H1 (cell line): ENCODE measurements around the gene RNF145.

Experiments used
- CTCF ChIP-seq, 3 experiments: IDR thresholded peaks; 1 replicate in 2 of 3; 2 replicates in 1 of 3; pipeline versions ENCODE4 v1.5.1 to v1.6.1; 2011; ENCODE audit warnings: low read length in 3 of 3, mild to moderate bottlenecking in 3 of 3, inconsistent platforms in 2 of 3, low read depth in 1 of 3, moderate library complexity in 1 of 3; ENCODE audit not compliant: insufficient read depth in 1 of 3; ENCODE audit errors: control extremely low read depth in 1 of 3
- EZH2 ChIP-seq: fragments of 200-600 bp; sonication (generic); IDR thresholded peaks from 2 replicates; pipeline ENCODE4 v1.7.1; 2012; ENCODE audit warnings: low read depth, mild to moderate bottlenecking, moderate library complexity, low read length, inconsistent platforms; ENCODE audit not compliant: severe bottlenecking
- POLR2A ChIP-seq, 2 experiments: IDR thresholded peaks; 1 replicate in 1 of 2; 2 replicates in 1 of 2; pipeline ENCODE4 v1.6.1; 2011; ENCODE audit warnings: low read depth in 2 of 2, low read length in 2 of 2, mild to moderate bottlenecking in 2 of 2; ENCODE audit errors: control extremely low read depth in 1 of 2
- ZNF274 ChIP-seq: IDR thresholded peaks from 2 replicates; pipeline ENCODE4 v1.7.0; 2012; ENCODE audit warnings: low read length, borderline replicate concordance; ENCODE audit errors: extremely low read depth

GRCh38 chr5:159156426-159157238 lies 52.7 kb downstream of the RNF145 start:
- TF ChIP-seq CTCF (IDR thresholded peaks at IDR 0.05; ENCODE audit: control extremely low read depth in 1 of 3, insufficient read depth in 1 of 3, low read depth in 1 of 3, low read length in 3 of 3) (peak in 2 of 3 experiments; percentile 64 to 75; a peak in 3 of 4 replicates), POLR2A (IDR thresholded peaks at IDR 0.05; ENCODE audit: control extremely low read depth in 1 of 2, low read depth in 2 of 2, low read length in 2 of 2) (no peak), EZH2 (no peak), ZNF274 (no peak)
